HepG2 (cell line): ENCODE measurements around the gene ADAM22. TPM values are rescaled to one million over a fixed set of nuclear protein-coding genes. Genes with fewer than 3 reads are reported as not detected.

Experiments used
- KLF11 ChIP-seq: IDR thresholded peaks from 2 replicates; pipeline ENCODE4 v1.6.1; 2016; ENCODE audit warnings: missing compliant biosample characterization
- NCOA2 ChIP-seq: sonication (generic); formaldehyde crosslinking; IDR thresholded peaks from 2 replicates; pipeline ENCODE4 v1.8.0; 2022; ENCODE audit warnings: inconsistent platforms
- SIX4 ChIP-seq: sonication (generic); formaldehyde crosslinking; IDR thresholded peaks from 2 replicates; pipeline ENCODE4 v1.4.0; 2020; ENCODE audit warnings: missing genetic modification reagents
- SMAD3 ChIP-seq: sonication (generic); formaldehyde crosslinking; IDR thresholded peaks from 2 replicates; pipeline ENCODE4 v1.4.0; 2020; ENCODE audit warnings: missing genetic modification reagents
- ZBTB1 ChIP-seq: sonication (generic); formaldehyde crosslinking; IDR thresholded peaks from 2 replicates; pipeline ENCODE4 v1.4.0; 2020; ENCODE audit warnings: missing genetic modification reagents, borderline replicate concordance
- ZEB1 ChIP-seq: IDR thresholded peaks from 2 replicates; pipeline ENCODE4 v1.6.1; 2012; ENCODE audit warnings: mild to moderate bottlenecking, low read depth, inconsistent platforms; ENCODE audit not compliant: insufficient replicate concordance
- ZMYM2 ChIP-seq: sonication (generic); formaldehyde crosslinking; IDR thresholded peaks from 2 replicates; pipeline ENCODE4 v1.8.0; 2022; ENCODE audit warnings: mild to moderate bottlenecking, missing genetic modification reagents
- ZMYM3 ChIP-seq: sonication (generic); formaldehyde crosslinking; IDR thresholded peaks from 2 replicates; pipeline ENCODE4 v1.5.1; 2020; ENCODE audit warnings: mild to moderate bottlenecking, missing genetic modification reagents
- ZNF160 ChIP-seq: sonication (generic); formaldehyde crosslinking; IDR thresholded peaks from 2 replicates; pipeline ENCODE4 v1.8.0; 2022; ENCODE audit warnings: mild to moderate bottlenecking, inconsistent platforms, missing genetic modification reagents
- ZNF501 ChIP-seq: sonication (generic); formaldehyde crosslinking; IDR thresholded peaks from 2 replicates; pipeline ENCODE4 v1.5.1; 2020; ENCODE audit warnings: mild to moderate bottlenecking, moderate library complexity, missing genetic modification reagents
- ZNF749 ChIP-seq: sonication (generic); formaldehyde crosslinking; IDR thresholded peaks from 2 replicates; pipeline ENCODE4 v1.8.0; 2022; ENCODE audit warnings: mild to moderate bottlenecking, missing genetic modification reagents, moderate library complexity, borderline replicate concordance
- polyA plus RNA-seq, 8 experiments: library from polyadenylated mRNA; depleted of rRNA in 3 of 8; stranded (reverse) in 7 of 8; unstranded in 1 of 8; fragments of >200 nt; fragmentation: Illumina TruSeq in 4 of 8; extraction: Trizol in 4 of 8; gene quantifications; 2 replicates each; pipeline versions ENCODE4 v1.2.1 to v1.2.3, GENCODE V29; 2011 to 2016; ENCODE audit warnings: low read depth in 4 of 8, missing spikeins in 1 of 8, mixed read lengths in 1 of 8; ENCODE audit not compliant: insufficient read depth in 1 of 8
- total RNA-seq, 5 experiments: library from RNA; depleted of rRNA; stranded (reverse); fragments of >200 nt; fragmentation: Illumina TruSeq; extraction: Trizol; gene quantifications; 2 replicates each; pipeline ENCODE4 v1.2.3, GENCODE V29; 2016; ENCODE audit warnings: low read depth in 1 of 5
- TF ChIP-seq, protein P1 (sequence below): sonication (generic); formaldehyde crosslinking; IDR thresholded peaks from 2 replicates; pipeline ENCODE4 v1.8.0; 2022; ENCODE audit warnings: mild to moderate bottlenecking, missing genetic modification reagents; ENCODE audit not compliant: insufficient replicate concordance
- TF ChIP-seq, protein P2 (sequence below): sonication (generic); formaldehyde crosslinking; conservative IDR thresholded peaks from 2 replicates; pipeline ENCODE4 v1.8.1; 2023; ENCODE audit warnings: missing genetic modification reagents

Gene ADAM22
- total and polyA plus RNA-seq, 2 of the 13 experiments (the other 11 are each of a cell fraction or from before 2014, with no cell fraction given), result 1.9 to 6.7 TPM

GRCh38 chr7:88200261-88200660 is 266.2 kb downstream of the ADAM22 start (continued):
- TF ChIP-seq, protein P1, sequence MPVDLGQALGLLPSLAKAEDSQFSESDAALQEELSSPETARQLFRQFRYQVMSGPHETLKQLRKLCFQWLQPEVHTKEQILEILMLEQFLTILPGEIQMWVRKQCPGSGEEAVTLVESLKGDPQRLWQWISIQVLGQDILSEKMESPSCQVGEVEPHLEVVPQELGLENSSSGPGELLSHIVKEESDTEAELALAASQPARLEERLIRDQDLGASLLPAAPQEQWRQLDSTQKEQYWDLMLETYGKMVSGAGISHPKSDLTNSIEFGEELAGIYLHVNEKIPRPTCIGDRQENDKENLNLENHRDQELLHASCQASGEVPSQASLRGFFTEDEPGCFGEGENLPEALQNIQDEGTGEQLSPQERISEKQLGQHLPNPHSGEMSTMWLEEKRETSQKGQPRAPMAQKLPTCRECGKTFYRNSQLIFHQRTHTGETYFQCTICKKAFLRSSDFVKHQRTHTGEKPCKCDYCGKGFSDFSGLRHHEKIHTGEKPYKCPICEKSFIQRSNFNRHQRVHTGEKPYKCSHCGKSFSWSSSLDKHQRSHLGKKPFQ (CRISPR knock-in tag), result no peak
- no peak for TF ChIP-seq ZBTB1
- no peak for TF ChIP-seq ZNF160 (CRISPR knock-in tag)
- no peak for TF ChIP-seq ZMYM3 (CRISPR knock-in tag)
- TF ChIP-seq ZNF501 (CRISPR knock-in tag), result no peak
- no peak for TF ChIP-seq SIX4 (CRISPR knock-in tag)
- no peak for TF ChIP-seq ZNF749 (CRISPR knock-in tag)
- no peak for TF ChIP-seq ZMYM2 (CRISPR knock-in tag)
- no peak for TF ChIP-seq ZEB1
- no peak for TF ChIP-seq KLF11 (CRISPR knock-in tag)
- TF ChIP-seq, protein P2, sequence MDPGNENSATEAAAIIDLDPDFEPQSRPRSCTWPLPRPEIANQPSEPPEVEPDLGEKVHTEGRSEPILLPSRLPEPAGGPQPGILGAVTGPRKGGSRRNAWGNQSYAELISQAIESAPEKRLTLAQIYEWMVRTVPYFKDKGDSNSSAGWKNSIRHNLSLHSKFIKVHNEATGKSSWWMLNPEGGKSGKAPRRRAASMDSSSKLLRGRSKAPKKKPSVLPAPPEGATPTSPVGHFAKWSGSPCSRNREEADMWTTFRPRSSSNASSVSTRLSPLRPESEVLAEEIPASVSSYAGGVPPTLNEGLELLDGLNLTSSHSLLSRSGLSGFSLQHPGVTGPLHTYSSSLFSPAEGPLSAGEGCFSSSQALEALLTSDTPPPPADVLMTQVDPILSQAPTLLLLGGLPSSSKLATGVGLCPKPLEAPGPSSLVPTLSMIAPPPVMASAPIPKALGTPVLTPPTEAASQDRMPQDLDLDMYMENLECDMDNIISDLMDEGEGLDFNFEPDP (CRISPR knock-in tag), result no peak
- TF ChIP-seq NCOA2 (CRISPR knock-in tag), result no peak
- TF ChIP-seq SMAD3 (CRISPR knock-in tag), result no peak
